ENCODE measurements around the gene ZNF277. TPM values are rescaled to one million over a fixed set of nuclear protein-coding genes. Genes with fewer than 3 reads are reported as not detected.

ZNF277 gene
- total RNA-seq, 1 donor from 2014 or later, result 58.2 TPM

- no peak for DNase-seq (ENCODE audit: low read depth)
- H3K4me3 ChIP-seq (ENCODE audit: low read depth, low read length), result no peak overlapping the region
- FAIRE-seq, result no peak
- no peaks in the 10 kb centered on the region for H3K27me3 ChIP-seq (ENCODE audit: control insufficient read depth, insufficient read depth, low read length)
- TF ChIP-seq CTCF (IDR thresholded peaks at IDR 0.05; ENCODE audit: insufficient read depth, low read length, severe bottlenecking), result no peak
- no peaks in the 10 kb centered on the region for H3K36me3 ChIP-seq (ENCODE audit: control insufficient read depth, insufficient read depth, low read length)
Measured at GRCh38 chr7:112161253-112162141, 45.0 kb upstream of the ZNF277 start.

DNA sequence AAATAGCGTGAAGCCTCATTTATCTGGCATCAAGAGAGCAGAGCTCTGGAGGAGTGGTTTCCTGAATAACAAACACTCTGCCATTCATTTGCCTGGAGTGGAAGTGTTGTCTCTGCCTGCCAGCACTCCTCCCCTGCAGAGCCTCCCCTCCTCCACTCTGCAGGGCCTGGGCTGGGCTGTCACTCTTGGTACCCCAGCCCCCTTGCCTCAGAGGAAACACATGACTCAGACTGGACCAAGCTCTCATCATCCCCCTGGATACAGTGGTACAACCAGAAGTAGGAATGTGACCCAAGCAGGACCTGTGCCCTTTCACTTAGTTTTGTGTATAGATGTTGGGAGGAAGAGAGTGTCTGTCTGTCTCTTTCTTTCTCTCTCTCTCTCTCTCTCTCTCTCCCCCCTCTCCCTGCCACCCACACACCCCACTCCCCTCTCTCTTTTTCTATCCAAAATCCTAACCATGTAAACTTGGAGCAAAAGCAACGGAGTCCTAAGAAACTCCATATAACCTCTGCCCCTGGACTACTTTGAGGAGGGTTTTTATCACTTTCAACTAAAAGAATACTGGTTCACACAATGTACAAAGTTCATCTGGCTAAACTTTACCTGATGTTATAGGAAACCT, 44.2 kb upstream of the ZNF277 start:
- no peak for FAIRE-seq
- no peak for TF ChIP-seq CTCF (IDR thresholded peaks at IDR 0.05; ENCODE audit: insufficient read depth, low read length, severe bottlenecking)
- Histone ChIP-seq H3K4me3 (ENCODE audit: low read depth, low read length) (no peak overlapping the region), H3K27me3 (ENCODE audit: control insufficient read depth, insufficient read depth, low read length) (no peaks in the 10 kb centered on the region), H3K36me3 (ENCODE audit: control insufficient read depth, insufficient read depth, low read length) (no peaks in the 10 kb centered on the region)
- DNase-seq (ENCODE audit: low read depth), result peak; percentile 31

GRCh38 chr7:112162784-112163506, 43.5 kb upstream of the ZNF277 start:
- FAIRE-seq, result no peak
- DNase-seq (ENCODE audit: low read depth), result no peak
- no peak for TF ChIP-seq CTCF (IDR thresholded peaks at IDR 0.05; ENCODE audit: insufficient read depth, low read length, severe bottlenecking)
- no peaks in the 10 kb centered on the region for H3K36me3 ChIP-seq (ENCODE audit: control insufficient read depth, insufficient read depth, low read length)
- no peaks in the 10 kb centered on the region for H3K27me3 ChIP-seq (ENCODE audit: control insufficient read depth, insufficient read depth, low read length)
- no peak overlapping the region for H3K4me3 ChIP-seq (ENCODE audit: low read depth, low read length)

DNA sequence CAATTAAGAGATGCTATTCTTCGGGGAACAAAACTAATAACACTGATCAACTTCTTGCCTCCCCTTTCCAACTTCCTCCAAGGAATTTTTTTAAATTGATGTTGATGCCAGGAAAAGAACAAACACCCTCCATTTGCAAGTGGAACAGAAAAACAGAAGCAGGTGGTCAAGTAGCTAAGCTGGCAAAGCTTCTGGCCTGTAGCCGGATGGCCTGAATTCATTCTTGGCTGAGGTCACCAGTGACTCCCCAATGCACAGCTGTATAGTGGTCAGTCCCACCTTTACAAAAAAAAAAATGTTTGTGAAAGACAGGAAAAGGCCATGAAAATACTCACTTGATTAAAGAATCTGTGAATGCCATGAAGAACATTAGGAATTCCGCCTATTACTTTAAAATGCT, 39.3 kb upstream of the ZNF277 start:
- Histone ChIP-seq H3K4me3 (ENCODE audit: low read depth, low read length) (no peak overlapping the region), H3K36me3 (ENCODE audit: control insufficient read depth, insufficient read depth, low read length) (no peaks in the 10 kb centered on the region), H3K27me3 (ENCODE audit: control insufficient read depth, insufficient read depth, low read length) (no peaks in the 10 kb centered on the region)
- DNase-seq (ENCODE audit: low read depth) (no peak), FAIRE-seq (no peak)
- TF ChIP-seq CTCF (IDR thresholded peaks at IDR 0.05; ENCODE audit: insufficient read depth, low read length, severe bottlenecking), result no peak

- no peak for FAIRE-seq
- no peak for DNase-seq (ENCODE audit: low read depth)
- no peak for TF ChIP-seq CTCF (IDR thresholded peaks at IDR 0.05; ENCODE audit: insufficient read depth, low read length, severe bottlenecking)
- Histone ChIP-seq H3K4me3 (ENCODE audit: low read depth, low read length) (no peak overlapping the region), H3K36me3 (ENCODE audit: control insufficient read depth, insufficient read depth, low read length) (no peaks in the 10 kb centered on the region), H3K27me3 (ENCODE audit: control insufficient read depth, insufficient read depth, low read length) (no peaks in the 10 kb centered on the region)
Measured at GRCh38 chr7:112168915-112169314, 37.6 kb upstream of the ZNF277 start.
